ENCODE measurements around the gene FCHO2.

DNA sequence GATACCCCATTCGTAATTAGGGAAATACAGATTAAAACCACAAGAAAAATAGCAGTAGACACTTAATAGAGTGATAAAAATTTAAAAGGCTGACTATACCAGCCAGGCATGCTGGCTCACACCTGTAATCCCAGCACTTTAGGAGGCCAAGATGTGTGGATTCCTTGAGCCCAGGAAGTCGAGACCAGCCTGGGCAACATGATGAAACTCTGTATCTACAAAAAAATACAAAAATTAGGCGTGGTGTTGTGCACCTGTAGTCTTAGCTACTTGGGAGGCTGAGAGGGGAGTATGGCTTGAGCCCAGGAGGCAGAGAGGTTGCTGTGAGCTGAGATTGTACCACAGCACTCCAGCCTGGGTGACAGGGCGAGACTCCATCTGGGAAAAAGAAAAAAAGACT is 72.0 kb downstream of the FCHO2 start:
- TF ChIP-seq, protein P1, sequence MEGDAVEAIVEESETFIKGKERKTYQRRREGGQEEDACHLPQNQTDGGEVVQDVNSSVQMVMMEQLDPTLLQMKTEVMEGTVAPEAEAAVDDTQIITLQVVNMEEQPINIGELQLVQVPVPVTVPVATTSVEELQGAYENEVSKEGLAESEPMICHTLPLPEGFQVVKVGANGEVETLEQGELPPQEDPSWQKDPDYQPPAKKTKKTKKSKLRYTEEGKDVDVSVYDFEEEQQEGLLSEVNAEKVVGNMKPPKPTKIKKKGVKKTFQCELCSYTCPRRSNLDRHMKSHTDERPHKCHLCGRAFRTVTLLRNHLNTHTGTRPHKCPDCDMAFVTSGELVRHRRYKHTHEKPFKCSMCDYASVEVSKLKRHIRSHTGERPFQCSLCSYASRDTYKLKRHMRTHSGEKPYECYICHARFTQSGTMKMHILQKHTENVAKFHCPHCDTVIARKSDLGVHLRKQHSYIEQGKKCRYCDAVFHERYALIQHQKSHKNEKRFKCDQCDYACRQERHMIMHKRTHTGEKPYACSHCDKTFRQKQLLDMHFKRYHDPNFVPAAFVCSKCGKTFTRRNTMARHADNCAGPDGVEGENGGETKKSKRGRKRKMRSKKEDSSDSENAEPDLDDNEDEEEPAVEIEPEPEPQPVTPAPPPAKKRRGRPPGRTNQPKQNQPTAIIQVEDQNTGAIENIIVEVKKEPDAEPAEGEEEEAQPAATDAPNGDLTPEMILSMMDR (conservative IDR thresholded peaks at IDR 0.05; ENCODE audit: low read depth, low read length): no peak
- TF ChIP-seq EZH2 (IDR thresholded peaks at IDR 0.05; ENCODE audit: borderline replicate concordance, low read depth, low read length, poor library complexity, severe bottlenecking): no peak

All from A673 (cell line).